AG04450 (cell line): ENCODE data around the gene DYNC1I1. TPM values are rescaled to one million over a fixed set of nuclear protein-coding genes. Genes with fewer than 3 reads are reported as not detected.

Source experiments
- CTCF ChIA-PET: fragments of 300-600, 350-600 bp; formaldehyde crosslinking; extraction: SDS; loops from one replicate; lab custom pipeline; 2022; ENCODE audit warnings: antibody characterized with exemption, inconsistent platforms; lab: Charles Lee
- POLR2A ChIA-PET: fragments of 350-600 bp; formaldehyde crosslinking; extraction: SDS; loops from one replicate; lab custom pipeline; 2021; ENCODE audit warnings: antibody characterized with exemption, inconsistent platforms; lab: Yijun Ruan, JAX
- DNase-seq: peaks from one replicate; pipeline ENCODE4 v3.0.0-alpha.2; 2011; ENCODE audit warnings: low read depth, low spot score
- H3K27ac ChIP-seq: one replicate; pipeline ENCODE4 v1.5.1; 2012; ENCODE audit warnings: low read depth, low read length, control low read depth
- H3K27me3 ChIP-seq: one replicate; pipeline ENCODE4 v1.6.0; 2012; ENCODE audit warnings: low read length; ENCODE audit not compliant: control insufficient read depth, insufficient read depth
- H3K4me3 ChIP-seq: 2 replicates; pipeline ENCODE4 v1.5.1; 2011; ENCODE audit warnings: mild to moderate bottlenecking, low read depth, low read length, control low read depth
- H3K9me3 ChIP-seq: 2 replicates; pipeline ENCODE4 v1.5.1; 2012; ENCODE audit warnings: low read length; ENCODE audit not compliant: control insufficient read depth, insufficient read depth
- CTCF ChIP-seq: IDR thresholded peaks from 2 replicates; pipeline ENCODE4 v1.5.1; 2011; ENCODE audit warnings: low read depth, low read length, control low read depth, inconsistent platforms
- polyA plus RNA-seq: library from polyadenylated mRNA; depleted of rRNA; stranded (reverse); fragments of >200 nt; gene quantifications from 2 replicates; pipeline ENCODE4 v1.2.3, GENCODE V29; 2011

Gene DYNC1I1
- polyA plus RNA-seq, 1 experiment: 0.06 TPM

DNA sequence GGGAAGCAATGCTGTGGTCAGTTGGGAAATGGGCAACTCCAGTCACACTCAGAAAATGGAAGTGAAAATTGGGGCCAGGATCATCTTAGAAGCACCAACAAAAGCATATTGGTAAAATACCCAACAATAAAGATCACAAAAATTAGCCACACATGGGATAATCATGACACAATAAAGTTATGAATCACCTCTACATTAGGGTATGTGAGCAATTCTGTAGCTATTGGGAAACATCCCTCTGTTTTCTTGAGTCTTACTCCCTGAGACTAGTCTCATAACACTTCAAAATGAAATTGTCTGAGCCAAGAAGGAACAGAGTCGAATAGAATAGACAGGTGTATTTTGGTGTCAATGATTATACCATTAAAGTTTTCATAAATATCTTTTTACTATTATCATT, 178.3 kb downstream of the DYNC1I1 start:
- ChIA-PET CTCF (no interaction called here), POLR2A (no interaction called here)
- H3K27me3 ChIP-seq: no peaks in the 10 kb centered on the region
- no peaks in the 10 kb centered on the region for H3K9me3 ChIP-seq
- no peak overlapping the region for H3K4me3 ChIP-seq
- H3K27ac ChIP-seq: no peak overlapping the region
- TF ChIP-seq CTCF: no peak
- no peak for DNase-seq

GRCh38 chr7:95951531-95951930, 179.2 kb downstream of the DYNC1I1 start:
- H3K4me3 ChIP-seq: no peak overlapping the region
- TF ChIP-seq CTCF: no peak
- ChIA-PET CTCF (no interaction called here), POLR2A (no interaction called here)
- no peaks in the 10 kb centered on the region for H3K27me3 ChIP-seq
- no peaks in the 10 kb centered on the region for H3K9me3 ChIP-seq
- no peak for DNase-seq
- peak overlapping the region; percentile 21 for H3K27ac ChIP-seq

GRCh38 chr7:95951997-95952795, 179.8 kb downstream of the DYNC1I1 start:
- no peak overlapping the region for H3K27ac ChIP-seq
- no peak for DNase-seq
- CTCF ChIA-PET: no interaction called here
- POLR2A ChIA-PET: no interaction called here
- no peak for TF ChIP-seq CTCF
- no peaks in the 10 kb centered on the region for H3K27me3 ChIP-seq
- H3K4me3 ChIP-seq: no peak overlapping the region
- H3K9me3 ChIP-seq: no peaks in the 10 kb centered on the region

DNA sequence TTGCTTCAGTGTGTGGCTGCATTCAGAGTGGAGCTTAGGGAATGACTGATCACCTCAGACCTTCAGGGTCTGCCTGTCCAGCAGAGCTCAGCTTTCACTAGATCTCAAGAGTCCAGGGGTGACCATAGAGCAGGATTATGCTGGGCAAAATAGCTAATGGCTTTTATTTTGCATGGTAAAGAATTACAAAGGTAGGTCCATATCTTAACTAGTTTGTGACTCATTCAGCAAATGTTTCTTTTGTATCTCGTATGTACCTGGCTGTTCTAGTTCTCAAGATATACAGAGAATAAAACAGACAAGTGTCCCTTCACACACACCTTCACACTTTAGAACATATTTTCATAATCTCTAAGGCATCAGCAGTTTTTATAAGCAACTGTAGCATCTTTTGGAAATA, 180.5 kb downstream of the DYNC1I1 start:
- H3K9me3 ChIP-seq: no peaks in the 10 kb centered on the region
- CTCF ChIA-PET: no interaction called here
- POLR2A ChIA-PET: no interaction called here

More for the DNA sequence above, 180.5 kb downstream of the DYNC1I1 start:
- Histone ChIP-seq H3K27ac (no peak overlapping the region), H3K4me3 (no peak overlapping the region), H3K27me3 (no peaks in the 10 kb centered on the region)
- no peak for DNase-seq
- no peak for TF ChIP-seq CTCF
